Mesothelial cell of epicardium (in vitro differentiated cells): ENCODE measurements around the gene RALGAPA2. TPM values are rescaled to one million over a fixed set of nuclear protein-coding genes. Genes with fewer than 3 reads are reported as not detected.
A peak's percentile ranks its signal among the peaks of the same experiment; 100 is the strongest.

ENCODE experiments used
- DNase-seq, 2 experiments: peaks; one replicate each; pipeline ENCODE4 v3.0.0; 2021; ENCODE audit warnings: low spot score in 2 of 2; ENCODE audit not compliant: unreplicated experiment in 2 of 2
- H3K27ac Mint-ChIP-seq: 2 replicates; pipeline ENCODE4 v1.8.0; 2021; ENCODE audit warnings: mixed read lengths
- H3K27me3 Mint-ChIP-seq: 2 replicates; pipeline ENCODE4 v1.8.0; 2021; ENCODE audit warnings: low read depth, mixed read lengths
- H3K36me3 Mint-ChIP-seq: 2 replicates; pipeline ENCODE4 v1.8.0; 2021; ENCODE audit warnings: mixed read lengths
- H3K4me1 Mint-ChIP-seq: 2 replicates; pipeline ENCODE4 v1.8.0; 2021; ENCODE audit warnings: mixed read lengths
- H3K4me3 Mint-ChIP-seq: 2 replicates; pipeline ENCODE4 v1.8.0; 2021; ENCODE audit warnings: mild to moderate bottlenecking, moderate library complexity, mixed read lengths
- H3K9me3 Mint-ChIP-seq: 2 replicates; pipeline ENCODE4 v1.8.0; 2021; ENCODE audit warnings: mixed read lengths
- total RNA-seq: library from RNA; stranded (reverse); gene quantifications from 3 replicates; pipeline ENCODE4 v1.2.1, GENCODE V29; 2021
- TF ChIP-seq, protein P1 (sequence below): fragments of 200-600 bp; sonication (generic); IDR thresholded peaks from one replicate; pipeline ENCODE4 v1.5.0; 2021; ENCODE audit warnings: antibody characterized with exemption; ENCODE audit not compliant: unreplicated experiment

RALGAPA2 gene
- total RNA-seq, 1 donor from 2014 or later, result 27.5 TPM

DNA sequence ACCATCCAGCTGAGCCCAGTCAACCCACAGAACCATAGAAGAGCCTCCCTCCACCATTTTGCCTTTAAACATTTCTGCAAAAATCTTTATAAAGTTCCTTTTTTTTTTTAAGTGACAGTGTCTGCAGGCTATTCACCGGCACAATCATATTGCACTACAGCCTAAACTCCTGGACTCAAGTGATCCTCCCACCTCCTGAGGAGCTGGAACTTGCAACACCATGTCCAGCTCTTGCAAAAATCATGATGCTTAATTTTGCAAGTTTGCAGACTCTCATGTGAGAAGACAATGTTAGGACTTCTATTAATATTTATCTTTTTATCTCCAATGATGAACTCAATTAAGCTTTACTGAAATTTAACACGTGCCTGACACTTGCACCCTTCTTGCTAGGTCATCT, 255.7 kb downstream of the RALGAPA2 start:
- no peak for DNase-seq
- Mint-ChIP-seq H3K4me3 (no peak overlapping the region), H3K36me3 (no peaks in the 10 kb centered on the region), H3K27me3 (peaks cover 5% of the 10 kb centered on the region), H3K27ac (no peak overlapping the region), H3K9me3 (no peaks in the 10 kb centered on the region), H3K4me1 (peaks cover 7% of the 10 kb centered on the region)
- TF ChIP-seq, protein P1, sequence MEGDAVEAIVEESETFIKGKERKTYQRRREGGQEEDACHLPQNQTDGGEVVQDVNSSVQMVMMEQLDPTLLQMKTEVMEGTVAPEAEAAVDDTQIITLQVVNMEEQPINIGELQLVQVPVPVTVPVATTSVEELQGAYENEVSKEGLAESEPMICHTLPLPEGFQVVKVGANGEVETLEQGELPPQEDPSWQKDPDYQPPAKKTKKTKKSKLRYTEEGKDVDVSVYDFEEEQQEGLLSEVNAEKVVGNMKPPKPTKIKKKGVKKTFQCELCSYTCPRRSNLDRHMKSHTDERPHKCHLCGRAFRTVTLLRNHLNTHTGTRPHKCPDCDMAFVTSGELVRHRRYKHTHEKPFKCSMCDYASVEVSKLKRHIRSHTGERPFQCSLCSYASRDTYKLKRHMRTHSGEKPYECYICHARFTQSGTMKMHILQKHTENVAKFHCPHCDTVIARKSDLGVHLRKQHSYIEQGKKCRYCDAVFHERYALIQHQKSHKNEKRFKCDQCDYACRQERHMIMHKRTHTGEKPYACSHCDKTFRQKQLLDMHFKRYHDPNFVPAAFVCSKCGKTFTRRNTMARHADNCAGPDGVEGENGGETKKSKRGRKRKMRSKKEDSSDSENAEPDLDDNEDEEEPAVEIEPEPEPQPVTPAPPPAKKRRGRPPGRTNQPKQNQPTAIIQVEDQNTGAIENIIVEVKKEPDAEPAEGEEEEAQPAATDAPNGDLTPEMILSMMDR, result no peak

GRCh38 chr20:20455926-20456325, 256.5 kb downstream of the RALGAPA2 start:
- Mint-ChIP-seq H3K27ac (no peak overlapping the region), H3K27me3 (peaks cover 5% of the 10 kb centered on the region), H3K4me1 (peaks cover 7% of the 10 kb centered on the region), H3K4me3 (no peak overlapping the region), H3K36me3 (no peaks in the 10 kb centered on the region), H3K9me3 (no peaks in the 10 kb centered on the region)
- TF ChIP-seq, protein P1, result no peak
- DNase-seq, result no peak

GRCh38 chr20:20454850-20455627, 257.4 kb downstream of the RALGAPA2 start:
- H3K27ac Mint-ChIP-seq, result no peak overlapping the region
- H3K9me3 Mint-ChIP-seq, result no peaks in the 10 kb centered on the region
- peaks cover 7% of the 10 kb centered on the region for H3K4me1 Mint-ChIP-seq
- DNase-seq, result no peak
- H3K4me3 Mint-ChIP-seq, result no peak overlapping the region
- no peaks in the 10 kb centered on the region for H3K36me3 Mint-ChIP-seq
- TF ChIP-seq, protein P1, result no peak
- peaks cover 5% of the 10 kb centered on the region for H3K27me3 Mint-ChIP-seq

DNA sequence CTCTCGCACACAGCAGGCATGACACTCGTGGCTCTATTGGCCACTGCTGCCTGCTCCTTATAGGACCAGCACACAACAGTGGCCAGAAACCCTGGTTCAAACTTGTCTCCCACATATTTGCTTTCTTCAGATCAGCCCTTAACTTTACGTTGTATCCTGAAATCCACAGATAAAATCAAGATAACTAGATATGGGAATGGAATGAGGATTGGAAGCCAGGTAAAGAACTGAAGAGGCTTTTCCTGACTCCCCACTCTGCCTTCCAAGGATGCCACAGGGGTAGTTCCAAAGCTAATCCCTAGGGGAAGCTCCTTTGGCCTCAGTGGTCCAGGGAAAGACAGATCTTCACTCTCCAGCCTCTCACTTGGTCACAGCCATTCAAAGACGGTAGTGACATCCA, 258.1 kb downstream of the RALGAPA2 start:
- H3K27me3 Mint-ChIP-seq, result peaks cover 5% of the 10 kb centered on the region
- no peak for DNase-seq
- no peak overlapping the region for H3K4me3 Mint-ChIP-seq
- H3K4me1 Mint-ChIP-seq, result peaks cover 7% of the 10 kb centered on the region
- H3K36me3 Mint-ChIP-seq, result no peaks in the 10 kb centered on the region
- H3K27ac Mint-ChIP-seq, result no peak overlapping the region
- TF ChIP-seq, protein P1, result no peak
- no peaks in the 10 kb centered on the region for H3K9me3 Mint-ChIP-seq

GRCh38 chr20:20452254-20452676, 260.2 kb downstream of the RALGAPA2 start:
- Mint-ChIP-seq H3K9me3 (no peaks in the 10 kb centered on the region), H3K27me3 (peaks cover 5% of the 10 kb centered on the region), H3K27ac (no peak overlapping the region), H3K4me3 (peak overlapping the region; percentile 33), H3K36me3 (no peaks in the 10 kb centered on the region), H3K4me1 (peaks cover 7% of the 10 kb centered on the region)
- TF ChIP-seq, protein P1, result no peak
- peak in 1 of 2 experiments; percentile 44 for DNase-seq
